GM21381 (cell line): ENCODE data around the gene STON1.
"Not testable (repeated sequence)": the region's sequence is repeated elsewhere in the genome, so short reads cannot be mapped to it uniquely, and the experiment has no call there.

Experiments
- ATAC-seq: cut with Tn5 transposase; IDR thresholded peaks from one replicate; pipeline ENCODE4 v1.9.1; 2021; ENCODE audit warnings: mild to moderate bottlenecking, moderate library complexity; ENCODE audit not compliant: unreplicated experiment

Gene STON1

DNA sequence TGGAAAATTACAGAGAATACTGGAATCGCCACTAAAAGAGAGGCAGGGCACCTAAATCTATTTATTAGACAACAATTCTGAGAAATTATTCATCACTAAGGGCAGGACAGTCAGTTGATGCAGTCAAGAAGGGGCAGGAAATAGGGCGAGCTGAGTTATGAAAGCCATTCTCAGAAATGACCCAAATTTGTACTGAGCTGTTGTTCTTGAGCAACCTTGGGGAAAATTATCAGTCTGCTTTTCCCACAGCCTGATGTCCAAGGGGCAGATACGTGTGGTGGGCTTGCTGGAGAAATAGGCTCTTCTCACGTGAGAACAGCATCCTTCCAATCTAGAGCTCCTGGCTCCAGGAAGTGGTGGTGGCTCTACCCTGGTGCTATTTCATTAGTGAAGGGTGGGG is 38.6 kb downstream of the STON1 start:
- ATAC-seq = no peak

DNA sequence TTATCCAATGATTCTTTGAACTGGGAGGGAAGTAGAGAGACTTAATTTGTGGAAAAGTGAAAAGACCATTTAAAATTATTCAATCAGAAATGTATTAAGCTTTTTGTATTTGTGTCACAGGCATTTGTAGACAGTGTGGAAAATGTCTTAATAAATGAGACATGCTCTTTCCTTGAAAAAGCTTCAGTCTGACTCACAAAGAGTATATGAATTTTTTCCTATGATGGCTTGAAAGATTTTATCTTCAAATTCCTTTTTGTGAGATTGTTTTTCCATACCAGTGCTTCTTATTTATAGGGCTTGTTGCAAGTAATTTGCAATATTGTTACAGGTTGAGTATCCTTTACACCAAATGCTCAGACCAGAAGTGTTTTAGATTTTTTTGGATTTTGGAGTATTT is 39.5 kb downstream of the STON1 start:
- ATAC-seq = no peak

DNA sequence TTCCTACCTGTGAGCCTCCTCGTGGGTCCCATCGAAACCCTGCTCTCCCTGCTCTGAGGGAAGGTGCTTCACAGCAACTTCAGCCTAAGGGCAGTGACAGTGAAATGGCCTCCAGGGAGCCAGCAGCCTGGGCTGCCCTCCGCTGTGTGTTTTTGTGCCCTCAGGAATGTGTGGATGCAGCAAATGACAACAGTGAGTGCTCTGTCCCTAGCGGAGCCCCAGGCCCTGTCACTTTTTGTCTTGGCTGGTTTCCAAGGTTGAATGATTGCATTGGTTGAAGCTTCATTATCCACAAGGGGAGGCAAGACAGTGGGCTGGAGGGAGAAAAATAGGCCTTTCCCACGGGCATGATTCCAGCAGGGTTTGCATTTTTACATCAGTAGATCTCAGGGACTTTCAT is 42.9 kb downstream of the STON1 start:
- no peak for ATAC-seq

DNA sequence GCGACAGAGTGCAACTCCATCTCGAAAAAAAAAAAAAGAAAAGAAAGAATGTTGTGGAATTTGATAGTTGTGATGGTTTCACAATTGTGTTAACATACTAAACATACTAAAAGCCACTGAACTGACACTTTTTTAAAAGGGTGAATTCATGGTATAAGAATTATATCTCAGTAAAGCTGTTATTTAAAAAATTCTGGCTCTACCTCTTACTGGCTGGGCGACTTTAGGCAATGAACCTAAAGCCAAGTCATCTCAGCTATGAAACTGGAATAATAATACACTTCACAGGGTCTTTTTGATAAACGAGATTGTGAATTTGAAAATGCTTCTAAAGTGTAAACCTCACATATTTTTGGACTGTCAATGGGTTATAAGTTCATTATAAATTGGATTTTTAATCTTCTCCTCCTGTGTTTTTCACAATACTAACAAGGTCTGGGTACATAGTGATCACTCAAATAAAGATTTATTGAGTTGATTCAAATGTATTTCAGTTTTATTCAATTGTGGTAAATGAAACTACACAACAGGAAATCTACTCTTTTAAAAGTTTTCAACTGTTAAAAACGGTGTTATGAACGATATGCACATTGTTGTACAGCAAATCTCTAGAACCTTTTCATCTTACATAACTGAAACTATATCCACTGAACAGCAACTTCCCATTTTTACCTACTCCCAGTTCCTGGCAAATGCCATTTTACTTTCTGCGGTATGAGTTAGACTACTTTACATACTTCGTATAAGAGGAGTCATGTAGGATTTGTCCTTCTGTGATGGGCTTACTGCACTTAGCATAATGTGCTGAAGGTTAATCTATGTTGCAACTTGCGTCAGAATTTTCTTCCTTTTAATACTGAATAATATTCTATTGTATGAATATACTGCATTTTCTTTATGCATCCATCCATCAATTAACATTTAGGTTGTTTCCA is 44.7 kb downstream of the STON1 start:
- no peak for ATAC-seq

DNA sequence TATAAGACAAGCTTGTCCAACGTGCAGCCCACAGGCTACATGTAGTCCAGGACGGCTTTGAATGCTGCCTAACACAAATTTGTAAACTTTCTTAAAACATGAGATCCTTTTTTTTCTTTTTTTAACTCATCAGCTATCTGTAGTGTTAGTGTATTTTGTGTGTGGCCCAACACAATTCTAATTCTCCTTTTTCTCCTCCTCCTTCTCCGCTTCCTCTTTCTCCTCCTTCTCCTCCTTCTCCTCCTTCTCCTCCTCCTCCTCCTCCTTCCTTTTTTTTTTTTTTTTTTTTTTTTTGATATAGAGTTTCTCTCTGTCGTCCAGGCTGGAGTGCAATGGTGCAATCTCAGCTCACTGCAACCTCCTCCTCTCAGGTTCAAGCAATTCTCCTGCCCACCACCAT is 48.4 kb downstream of the STON1 start:
- ATAC-seq = no peak

DNA sequence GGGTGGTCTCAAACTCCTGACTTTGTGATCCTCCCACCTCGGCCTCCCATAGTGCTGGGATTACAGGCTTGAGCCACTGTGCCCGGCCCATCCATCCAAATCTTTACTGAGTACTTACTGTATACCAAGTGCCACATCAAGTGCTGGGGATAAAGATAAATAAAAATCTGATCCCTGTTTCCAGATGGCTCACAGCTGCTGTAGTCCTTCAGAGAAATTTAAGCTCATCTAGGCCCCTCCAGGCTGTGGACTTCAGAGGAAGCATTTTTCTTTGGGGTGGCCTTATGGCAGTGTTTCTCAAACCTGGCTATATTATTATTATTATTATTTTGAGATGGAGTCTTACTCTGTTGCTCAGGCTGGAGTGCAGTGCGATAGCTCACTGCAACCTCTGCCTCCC is 54.0 kb downstream of the STON1 start:
- no peak for ATAC-seq

DNA sequence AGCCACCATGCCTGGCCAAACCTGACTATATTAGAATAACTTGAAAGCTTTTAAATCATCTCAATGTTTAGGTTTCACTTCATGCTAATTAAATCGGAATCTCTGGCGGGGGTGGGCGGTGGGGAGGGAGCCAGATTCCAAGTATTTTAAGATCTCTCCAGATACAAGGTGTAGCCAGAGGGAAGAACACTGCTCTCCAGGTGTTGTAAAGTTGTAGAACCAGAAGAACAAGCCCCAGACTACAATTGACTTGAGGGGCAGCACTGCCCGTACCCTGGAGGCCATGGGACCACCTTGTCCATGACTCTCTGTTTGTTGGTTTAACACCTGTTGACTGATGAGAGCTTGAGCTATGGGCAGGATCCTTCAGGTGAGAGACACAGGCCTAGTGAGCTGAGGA is 54.6 kb downstream of the STON1 start:
- no peak for ATAC-seq

DNA sequence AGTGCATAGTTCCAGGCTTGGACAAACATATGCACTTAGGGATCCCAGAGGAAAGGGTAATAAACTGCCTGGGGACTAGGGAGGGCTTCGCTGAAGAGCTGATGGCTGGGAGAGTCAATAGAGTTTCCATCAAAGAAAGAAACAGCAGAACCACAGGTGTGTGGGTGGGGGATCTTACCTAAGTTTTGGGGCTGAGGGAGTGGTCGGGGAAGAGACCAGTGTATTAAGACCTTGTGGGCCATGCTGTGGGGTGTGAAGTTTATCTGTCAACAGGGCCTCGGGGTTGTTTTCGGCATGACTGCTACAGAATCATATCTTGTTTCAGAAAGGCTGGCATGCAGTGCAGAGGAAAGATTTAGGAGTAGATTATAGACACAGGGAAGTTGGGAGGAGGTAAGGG is 56.5 kb downstream of the STON1 start:
- no peak for ATAC-seq

DNA sequence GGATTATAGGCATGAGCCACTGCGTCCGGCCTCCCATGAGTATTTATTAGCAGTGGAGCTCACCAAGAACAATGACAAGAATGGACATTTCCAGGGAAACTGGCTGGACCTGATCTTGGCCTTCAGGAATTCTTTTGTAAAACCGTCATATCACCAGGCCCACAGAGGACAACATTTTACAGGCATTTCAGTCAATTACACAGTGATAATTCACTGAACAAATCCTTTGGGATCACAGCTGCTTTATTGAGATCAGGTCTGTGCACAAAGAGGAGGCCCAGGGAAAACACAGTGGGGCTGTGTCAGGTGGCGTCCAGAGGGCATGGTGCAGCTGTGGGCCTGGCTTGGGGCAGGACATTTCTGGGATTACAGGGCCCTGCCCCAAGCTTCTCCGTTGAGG is 57.6 kb downstream of the STON1 start:
- ATAC-seq = no peak

DNA sequence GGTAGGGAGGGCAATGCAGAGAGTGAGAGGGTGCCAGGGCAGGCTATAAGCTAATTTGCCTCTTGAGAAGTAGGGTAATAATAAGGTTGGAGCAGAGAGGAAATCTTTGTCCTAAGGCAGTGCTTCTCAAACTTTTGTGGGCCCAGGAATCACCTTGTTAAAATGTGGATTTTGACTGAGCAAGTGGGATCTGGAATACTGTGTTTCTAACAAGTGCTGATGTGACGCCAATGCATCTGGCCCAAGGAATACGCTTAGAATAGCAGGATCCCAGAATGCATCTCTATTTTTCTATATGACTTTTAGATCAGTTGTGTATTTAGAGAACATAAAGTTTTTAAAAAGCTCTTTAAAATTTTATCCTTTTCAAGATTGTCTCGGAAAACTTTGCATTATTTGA is 58.0 kb downstream of the STON1 start:
- ATAC-seq = no peak

DNA sequence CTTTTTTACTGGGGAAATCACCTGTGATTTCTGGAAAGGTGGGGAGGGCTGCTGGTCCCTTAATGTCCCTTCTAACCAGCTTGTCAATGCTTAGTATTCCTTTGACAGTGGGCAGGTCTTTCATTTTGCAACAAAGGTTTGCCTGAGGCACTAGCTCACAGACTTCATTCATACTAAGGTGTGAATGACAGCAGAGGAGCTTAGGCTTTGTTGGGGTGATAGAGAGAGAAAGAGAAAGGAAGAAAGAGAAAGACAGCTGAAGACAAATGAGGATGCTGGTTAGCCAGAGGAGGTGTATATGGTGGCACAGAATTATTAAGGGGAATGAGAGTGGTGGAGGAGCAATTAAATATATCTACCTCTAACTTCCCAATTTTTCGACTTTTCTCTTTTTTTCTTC is 58.8 kb downstream of the STON1 start:
- ATAC-seq = no peak

DNA sequence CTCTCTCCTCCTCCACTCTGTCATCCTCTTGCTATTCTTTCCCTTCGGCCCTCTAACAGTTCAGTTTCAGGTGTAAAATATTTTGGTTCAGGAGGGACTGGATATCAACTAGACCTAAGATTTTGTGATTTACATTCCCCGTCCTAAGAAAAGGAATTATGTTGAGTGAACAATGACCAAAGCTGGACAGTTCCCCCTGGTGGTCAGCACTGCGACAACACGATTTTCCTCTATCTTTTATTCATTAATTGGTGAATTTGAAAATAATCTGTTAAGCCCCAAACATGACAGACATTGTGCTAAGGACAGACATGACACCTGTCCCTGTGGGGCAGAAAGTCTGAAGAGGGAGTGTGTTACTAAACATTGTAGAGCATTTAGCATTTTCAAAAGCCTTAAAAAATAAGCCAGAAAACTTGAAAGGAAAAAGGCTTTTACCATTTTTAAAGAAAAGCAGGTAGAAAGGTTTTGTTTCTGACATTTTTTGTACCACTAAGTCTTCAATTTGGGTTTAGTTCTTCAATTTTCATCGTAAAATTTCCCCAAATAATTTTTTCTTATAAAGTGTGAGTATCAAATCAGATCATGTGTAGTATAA is 59.3 kb downstream of the STON1 start:
- ATAC-seq = no peak

DNA sequence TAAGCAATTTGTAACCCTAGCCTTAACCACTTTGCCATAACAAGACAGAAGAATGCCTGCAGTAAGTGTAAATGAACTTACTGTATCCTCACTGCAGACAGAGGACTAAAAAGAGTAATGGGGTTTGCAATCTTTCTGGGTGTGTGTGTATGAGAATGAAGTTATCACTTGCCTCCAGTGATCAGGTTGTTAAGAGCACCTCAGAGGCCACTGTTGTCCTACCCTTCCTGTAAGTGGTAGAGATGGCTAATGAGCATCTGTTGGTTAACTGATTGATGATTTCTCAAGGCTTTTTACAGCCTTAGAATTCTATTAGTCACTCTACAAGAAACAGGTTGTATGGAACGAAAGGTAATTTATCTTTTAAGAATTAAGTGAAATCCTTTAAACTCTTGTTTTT is 60.1 kb downstream of the STON1 start:
- ATAC-seq = no peak

DNA sequence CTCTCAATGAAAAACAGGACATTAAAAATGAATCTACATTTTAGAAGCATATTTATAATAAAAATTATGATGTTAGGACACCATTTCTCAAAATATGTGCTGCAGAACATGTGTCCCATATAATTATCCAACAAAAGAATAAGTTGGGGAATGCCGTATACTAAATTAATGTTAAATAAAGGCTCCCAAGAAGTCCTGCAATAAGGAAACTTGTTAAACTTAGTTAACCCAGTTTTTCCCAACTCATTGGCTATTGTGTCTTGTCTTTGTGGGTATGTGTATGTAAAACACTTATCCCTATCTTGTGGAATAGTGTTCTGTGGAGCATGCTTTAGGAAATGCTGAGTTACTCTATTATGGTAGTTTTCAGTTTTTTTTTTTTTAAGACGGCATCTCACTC is 62.1 kb downstream of the STON1 start:
- no peak for ATAC-seq

DNA sequence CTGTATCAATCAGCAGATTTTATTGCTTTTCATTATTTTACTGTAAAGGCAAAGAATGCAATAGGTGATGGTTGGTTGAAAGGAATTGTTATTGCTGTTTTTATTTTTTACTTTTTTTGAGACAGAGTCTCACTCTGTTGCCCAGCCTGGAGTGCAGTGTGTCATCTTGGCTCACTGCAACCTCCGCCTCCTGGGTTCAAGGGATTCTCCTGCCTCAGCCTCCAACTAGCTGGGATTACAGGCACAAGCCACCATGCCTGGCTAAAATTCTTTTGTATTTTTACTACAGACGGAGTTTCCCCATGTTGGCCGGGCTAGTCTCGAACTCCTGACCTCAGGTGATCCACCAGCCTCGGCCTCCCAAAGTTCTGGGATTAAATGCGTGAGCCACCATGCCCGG is 66.8 kb downstream of the STON1 start:
- not testable (repeated sequence) for ATAC-seq

DNA sequence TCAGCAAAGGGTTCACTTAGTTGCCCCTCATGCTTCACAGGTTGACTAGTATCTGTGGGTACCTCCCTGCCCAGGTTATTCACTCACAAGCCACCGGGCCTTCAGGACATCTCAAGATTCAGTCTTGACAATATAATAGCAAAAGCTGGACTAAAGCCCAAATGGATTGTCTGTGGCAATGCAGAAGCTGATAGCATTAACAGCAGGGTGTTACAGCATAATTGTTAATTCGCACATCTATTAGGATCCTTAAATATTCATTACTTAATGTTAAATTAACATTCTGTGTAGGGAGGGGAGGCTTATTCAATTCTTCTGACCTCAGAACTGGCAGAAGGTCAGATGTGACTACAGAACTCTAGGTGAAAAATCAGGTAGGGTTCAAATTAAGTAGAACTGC is 67.5 kb downstream of the STON1 start:
- no peak for ATAC-seq

DNA sequence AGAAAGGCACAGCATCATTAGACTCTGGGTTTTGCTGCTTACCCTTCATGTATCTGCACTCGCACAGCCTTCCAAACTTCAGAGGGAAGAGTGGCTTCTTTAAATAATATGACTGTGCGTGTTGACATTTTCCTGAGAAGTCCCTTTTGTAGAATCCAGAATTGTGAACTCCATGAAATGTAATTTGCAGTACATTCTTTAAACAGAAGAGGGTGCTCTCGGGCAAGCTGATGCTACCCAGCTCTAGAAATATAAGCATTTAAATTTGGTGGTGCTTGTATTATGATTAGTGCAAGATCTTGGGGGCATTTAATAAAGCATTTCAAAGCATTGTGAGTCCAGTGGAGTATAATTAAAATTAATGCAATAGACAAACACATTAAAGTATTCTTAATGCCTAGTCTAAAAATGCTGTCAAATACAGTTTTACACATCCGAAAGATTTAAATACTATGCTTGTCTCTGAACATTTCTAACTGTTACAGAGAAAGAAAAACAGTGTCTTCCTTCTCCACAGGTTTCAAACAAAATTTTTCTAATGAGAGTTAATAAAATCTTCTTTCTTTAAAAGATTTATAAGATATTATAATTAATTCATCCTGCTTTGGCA is 70.4 kb downstream of the STON1 start:
- ATAC-seq = no peak

DNA sequence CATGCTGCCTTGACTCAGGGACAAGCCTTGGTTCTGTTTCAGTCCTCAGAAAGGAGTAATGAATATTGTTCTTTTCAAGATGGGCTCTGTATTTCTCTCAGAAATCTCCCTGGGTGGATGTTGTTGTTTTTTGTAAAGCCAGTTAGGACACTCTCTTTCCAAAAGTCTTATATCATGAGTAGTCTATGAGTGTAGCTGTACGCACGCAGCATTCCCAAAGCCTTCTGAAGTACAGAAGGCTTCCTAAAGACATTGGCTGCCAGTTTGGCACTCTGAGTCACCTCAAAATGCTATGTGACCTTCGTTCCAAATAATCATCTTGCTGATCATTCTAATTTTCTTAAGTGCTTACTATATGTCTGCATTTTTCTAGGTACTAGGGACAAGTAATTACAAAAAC is 71.0 kb downstream of the STON1 start:
- no peak for ATAC-seq

DNA sequence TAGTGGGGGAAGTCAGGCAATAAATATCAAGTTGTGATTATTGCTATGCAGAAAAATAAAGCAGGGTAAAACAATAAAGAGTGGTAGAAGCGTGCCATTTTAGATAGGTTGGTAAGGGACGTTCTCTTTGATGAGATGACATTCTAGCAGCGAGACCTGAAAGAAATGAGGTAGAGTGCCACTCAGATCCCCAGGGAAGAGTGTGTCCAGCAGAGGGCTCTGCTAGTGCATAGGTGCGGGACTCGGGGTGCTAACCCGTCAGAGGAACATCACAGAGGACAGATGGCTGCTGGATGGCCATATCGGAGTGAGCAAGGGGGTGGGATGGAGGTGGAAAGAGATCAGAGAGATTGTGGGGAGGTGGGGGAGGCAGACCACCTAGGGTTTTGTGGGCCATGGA is 71.4 kb downstream of the STON1 start:
- no peak for ATAC-seq

DNA sequence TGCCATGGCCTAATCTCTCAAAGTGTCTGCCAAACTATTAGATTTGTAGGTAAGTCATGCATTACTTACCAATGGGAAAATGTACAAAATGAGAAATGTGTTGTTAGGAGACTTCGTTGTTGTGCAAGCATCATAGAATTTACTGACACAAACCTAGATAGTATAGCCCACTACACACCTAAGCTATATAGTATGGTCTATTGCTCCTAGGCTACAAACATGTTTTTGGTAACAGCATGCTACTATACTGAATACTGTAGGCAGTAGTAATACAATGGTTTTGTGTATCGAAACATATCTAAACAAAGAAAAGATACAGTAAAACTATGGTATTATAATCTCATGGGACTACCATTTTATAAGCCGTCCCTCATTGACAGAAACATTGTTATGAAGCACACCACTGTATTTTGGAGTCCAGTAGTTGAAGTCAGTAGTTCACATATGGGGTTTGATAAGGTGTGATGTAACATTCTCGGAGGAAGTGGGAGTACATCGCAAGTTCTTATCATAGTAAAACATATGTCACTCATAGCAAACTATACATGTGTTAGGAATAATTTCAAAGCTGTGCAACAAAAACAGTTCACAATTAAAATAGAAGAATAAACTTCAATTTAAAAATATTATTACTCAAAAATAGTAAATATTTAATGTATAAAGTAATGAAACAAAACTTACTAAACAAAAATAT is 75.7 kb downstream of the STON1 start:
- ATAC-seq = no peak

DNA sequence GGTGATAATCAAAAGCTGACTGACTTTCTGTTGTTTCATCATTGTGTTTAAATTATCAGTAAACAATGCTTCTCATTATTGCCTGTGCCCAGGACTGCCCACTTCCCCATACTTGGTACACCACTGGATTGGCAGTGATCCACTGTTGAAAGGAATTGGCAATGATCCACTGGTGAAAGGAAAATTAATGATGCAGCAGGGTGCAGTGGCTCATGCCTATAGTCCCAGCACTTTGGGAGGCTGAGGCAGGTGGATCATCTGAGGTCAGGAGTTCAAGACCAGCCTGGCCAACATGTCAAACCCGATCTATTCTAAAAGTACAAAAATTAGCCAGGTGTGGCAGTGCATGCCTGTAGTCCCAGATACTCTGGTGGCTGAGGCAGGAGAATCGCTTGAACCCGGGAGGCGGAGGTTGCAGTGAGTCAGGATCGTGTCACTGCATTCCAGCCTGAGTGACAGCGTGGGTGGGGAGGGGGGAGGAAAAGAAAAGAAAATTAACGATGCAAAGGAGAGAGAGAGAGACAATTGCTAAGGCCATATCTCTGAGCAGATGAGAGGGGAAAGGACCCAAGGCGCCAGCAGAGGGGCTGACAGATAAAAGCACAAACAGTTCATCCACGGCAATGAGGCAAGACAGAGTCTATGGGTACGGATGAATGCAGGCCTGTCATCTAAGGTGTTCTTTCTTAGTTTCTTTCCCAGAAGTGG is 77.5 kb downstream of the STON1 start:
- ATAC-seq = no peak
